Tibial nerve (tissue), 4 donors: ENCODE measurements around the gene RHOH. TPM values are rescaled to one million over a fixed set of nuclear protein-coding genes. Genes with fewer than 3 reads are reported as not detected.

Experiments
- DNase-seq, 2 donors: peaks; one replicate each; pipeline ENCODE4 v3.0.0-alpha.2; 2019; ENCODE audit warnings: low spot score in 2 of 2
- H3K27ac ChIP-seq, 4 donors: fragments of 200-600 bp; sonication (generic) in 3 of 4; one replicate each; pipeline ENCODE4 v1.5.1; 2017 to 2019; ENCODE audit warnings: mild to moderate bottlenecking in 1 of 4
- H3K27me3 ChIP-seq, 2 donors: fragments of 200-600 bp; sonication (generic) in 1 of 2; one replicate each; pipeline versions ENCODE4 v1.5.1 to v1.6.0; 2017 to 2019
- H3K36me3 ChIP-seq, 3 donors: fragments of 200-600 bp; sonication (generic); one replicate each; pipeline ENCODE4 v1.5.1; 2018 to 2019
- H3K4me1 ChIP-seq, 4 donors: fragments of 200-600 bp; sonication (generic) in 3 of 4; one replicate each; pipeline ENCODE4 v1.5.1; 2017 to 2019
- H3K4me3 ChIP-seq, 4 donors: fragments of 200-600 bp; sonication (generic) in 3 of 4; one replicate each; pipeline ENCODE4 v1.5.1; 2017 to 2019; ENCODE audit warnings: mild to moderate bottlenecking in 1 of 4, moderate library complexity in 1 of 4
- H3K9me3 ChIP-seq, 4 donors: fragments of 200-600 bp; sonication (generic) in 3 of 4; one replicate each; pipeline ENCODE4 v1.5.1; 2017 to 2019
- CTCF ChIP-seq, 5 experiments: fragments of 200-600 bp in 3 of 5; fragments of 450-650 bp in 2 of 5; sonication (generic) in 3 of 5; IDR thresholded peaks; one replicate each; pipeline ENCODE4 v1.5.1; 2016 to 2019; ENCODE audit warnings: antibody characterized with exemption in 5 of 5, mild to moderate bottlenecking in 3 of 5, moderate library complexity in 2 of 5
- EP300 ChIP-seq, 2 donors: sonication (generic); formaldehyde crosslinking; IDR thresholded peaks; one replicate each; pipeline ENCODE4 v1.6.1; 2017; ENCODE audit warnings: antibody characterized with exemption in 2 of 2, mild to moderate bottlenecking in 1 of 2
- POLR2A ChIP-seq, 2 donors: fragments of 450-650 bp; IDR thresholded peaks; one replicate each; pipeline ENCODE4 v1.6.1; 2017; ENCODE audit warnings: antibody characterized with exemption in 2 of 2, mild to moderate bottlenecking in 2 of 2, moderate library complexity in 2 of 2
- WGBS, 2 donors: methylation state at CpG; one replicate each; pipeline ENCODE4 v1.1.5; 2018; 5-methylcytosine and 5-hydroxymethylcytosine counted together
- total RNA-seq, 4 donors: library from RNA; depleted of rRNA; stranded (reverse); fragments of >200 nt; gene quantifications; one replicate each; pipeline ENCODE4 v1.1.0, GENCODE V29; 2016

RHOH gene
- total RNA-seq, 4 donors from 2014 or later, result 0.30 to 2.2 (median 1.0) TPM

DNA sequence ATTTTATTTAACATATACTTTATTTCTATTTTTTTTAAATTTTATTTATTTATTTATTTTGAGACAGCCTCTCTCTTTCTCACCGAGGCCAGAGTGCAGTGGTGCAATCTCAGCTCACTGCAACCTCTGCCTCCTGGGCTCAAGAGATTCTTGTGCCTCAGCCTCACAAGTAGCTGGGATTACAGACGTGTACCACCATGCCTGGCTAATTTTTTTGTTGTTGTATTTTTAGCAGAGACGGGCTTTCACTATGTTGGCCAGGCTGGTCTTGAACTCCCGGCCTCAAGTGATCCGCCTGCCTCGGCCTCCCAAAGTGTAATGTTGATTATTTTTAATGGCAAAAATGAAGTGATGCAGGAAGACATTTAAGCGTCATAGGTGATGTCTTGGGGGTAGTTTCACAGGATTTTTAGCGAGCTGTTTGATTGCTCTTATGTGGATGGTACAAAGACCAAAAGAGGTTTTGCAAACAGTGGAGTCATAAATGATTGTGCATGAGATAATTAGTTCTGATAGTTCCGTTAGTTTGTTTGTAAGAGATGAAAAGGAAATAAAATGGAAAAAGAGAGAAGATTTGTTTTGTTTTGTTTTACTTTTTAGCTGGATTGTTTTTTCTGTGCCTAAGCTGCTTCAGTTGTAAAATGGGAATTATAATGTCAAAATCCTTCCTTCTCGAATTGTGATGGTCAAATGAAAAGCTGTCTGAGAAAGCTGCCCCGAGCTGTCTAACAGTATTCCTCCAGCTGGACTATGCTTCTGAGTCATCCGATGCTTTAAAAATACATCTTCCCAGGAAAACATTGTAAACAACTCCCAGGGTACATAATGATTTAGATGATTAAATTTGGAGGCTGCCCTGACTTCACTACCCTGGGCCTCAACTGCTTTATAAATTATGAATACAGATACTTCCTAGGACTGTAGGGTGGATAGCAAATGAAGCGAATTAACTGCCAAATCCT is 14.7 kb downstream of the RHOH start:
- Histone ChIP-seq H3K4me1 (peaks cover 0 to 6% (median 0%) of the 10 kb centered on the region in 4 donors), H3K27ac (no peak overlapping the region), H3K36me3 (no peaks in the 10 kb centered on the region), H3K9me3 (no peaks in the 10 kb centered on the region), H3K4me3 (no peak overlapping the region), H3K27me3 (no peaks in the 10 kb centered on the region)
- TF ChIP-seq CTCF (IDR thresholded peaks at IDR 0.05) (no peak), EP300 (IDR thresholded peaks at IDR 0.05) (no peak), POLR2A (IDR thresholded peaks at IDR 0.05) (no peak)
- no peak for DNase-seq
- 83 to 86% methylated on average over 13 of the region's 13 CpGs for WGBS, 2 donors

DNA sequence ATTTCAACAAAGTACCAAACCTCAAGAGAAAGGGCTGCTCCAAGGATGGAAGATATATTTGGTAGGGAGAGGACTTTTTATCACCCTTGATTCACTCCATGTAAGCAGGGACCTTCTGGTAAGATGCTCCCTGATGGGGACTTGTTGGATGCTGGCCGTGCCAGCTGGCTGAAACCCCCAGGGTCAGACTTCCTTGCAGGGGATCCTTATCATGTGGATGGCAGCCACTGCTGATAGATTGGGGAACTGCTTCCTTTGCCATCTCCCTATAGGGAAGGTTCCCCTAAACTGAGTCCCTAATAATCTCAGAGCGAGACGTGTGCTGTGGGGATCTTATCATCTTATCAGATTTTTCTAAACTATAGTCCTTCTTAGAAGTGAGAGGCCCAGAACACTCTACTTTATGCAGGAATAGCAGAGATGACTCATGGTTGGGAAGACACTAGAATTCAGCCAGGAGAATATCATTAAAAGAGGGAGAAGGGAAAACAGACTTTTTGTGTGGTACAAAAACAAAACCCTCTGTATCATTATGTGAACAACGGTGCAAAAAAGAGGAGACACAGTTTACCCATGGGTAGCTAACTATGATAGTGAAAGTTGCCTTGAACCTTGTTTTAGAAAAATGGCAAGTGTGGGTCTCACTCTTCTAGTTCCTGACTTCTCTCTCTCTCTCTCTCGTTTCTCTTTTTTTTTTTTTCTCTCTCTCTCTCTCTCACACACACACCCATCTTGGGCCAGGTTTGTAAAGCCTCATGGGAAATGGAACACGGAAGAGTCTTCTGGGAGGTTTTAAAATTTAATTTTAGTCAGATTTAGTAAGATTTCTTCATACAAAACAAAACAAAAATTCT is 16.1 kb downstream of the RHOH start:
- Histone ChIP-seq H3K27me3 (no peaks in the 10 kb centered on the region), H3K27ac (no peak overlapping the region), H3K9me3 (no peaks in the 10 kb centered on the region), H3K4me1 (peaks cover 0 to 6% (median 0%) of the 10 kb centered on the region in 4 donors), H3K36me3 (no peaks in the 10 kb centered on the region), H3K4me3 (no peak overlapping the region)
- TF ChIP-seq EP300 (IDR thresholded peaks at IDR 0.05) (no peak), POLR2A (IDR thresholded peaks at IDR 0.05) (no peak), CTCF (IDR thresholded peaks at IDR 0.05) (no peak)
- 64 to 65% methylated on average over 6 of the region's 6 CpGs for WGBS, 2 donors
- DNase-seq, result no peak

GRCh38 chr4:40214038-40214437 is 17.2 kb downstream of the RHOH start:
- no peaks in the 10 kb centered on the region for H3K9me3 ChIP-seq
- DNase-seq, result no peak
- no peak overlapping the region for H3K27ac ChIP-seq
- H3K36me3 ChIP-seq, result no peaks in the 10 kb centered on the region
- no peak overlapping the region for H3K4me3 ChIP-seq
- no peak for TF ChIP-seq EP300 (IDR thresholded peaks at IDR 0.05)
- TF ChIP-seq POLR2A (IDR thresholded peaks at IDR 0.05), result no peak
- TF ChIP-seq CTCF (IDR thresholded peaks at IDR 0.05), result no peak
- WGBS, 2 donors, result 94% methylated on average over 7 of the region's 7 CpGs
- H3K27me3 ChIP-seq, result no peaks in the 10 kb centered on the region
- H3K4me1 ChIP-seq, result peaks cover 0 to 6% (median 0%) of the 10 kb centered on the region in 4 donors

DNA sequence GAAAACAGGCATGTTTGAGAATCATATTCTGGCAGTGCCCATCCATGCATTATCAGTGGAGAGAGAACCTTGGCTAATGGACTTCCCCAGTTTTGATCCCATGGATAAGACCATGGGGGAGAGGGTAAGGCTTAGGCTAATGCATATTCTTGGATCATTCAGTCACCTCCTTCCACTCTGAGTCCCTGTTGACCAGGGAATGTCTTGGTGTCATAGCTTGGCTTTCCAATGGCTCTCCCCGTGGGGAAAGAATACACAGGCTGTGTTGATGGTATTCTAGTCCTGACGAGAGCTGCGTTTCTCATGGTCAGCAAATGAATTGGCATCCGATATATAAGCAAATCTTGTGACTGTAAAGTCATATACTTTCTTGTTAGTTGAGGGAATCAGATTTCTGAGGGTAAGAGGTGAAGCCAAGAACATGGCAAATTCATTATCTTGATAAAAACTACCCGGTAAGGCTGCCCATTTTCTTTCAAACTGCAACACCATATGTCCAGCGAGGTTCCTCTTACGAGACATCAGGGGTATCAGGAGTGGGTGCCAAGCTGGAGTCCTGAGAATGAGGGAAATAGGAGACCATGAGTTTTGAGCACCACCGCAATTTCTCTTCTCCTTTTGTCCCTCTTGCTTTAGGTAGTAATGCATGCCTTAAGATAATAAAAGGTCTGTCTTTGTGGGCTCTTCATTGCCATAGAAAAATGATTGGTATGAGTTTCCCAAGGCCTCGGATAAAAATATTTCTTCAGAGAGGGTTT is 18.0 kb downstream of the RHOH start:
- Histone ChIP-seq H3K9me3 (no peaks in the 10 kb centered on the region), H3K27ac (no peak overlapping the region), H3K27me3 (no peaks in the 10 kb centered on the region), H3K4me1 (peaks cover 0 to 6% (median 0%) of the 10 kb centered on the region in 4 donors), H3K36me3 (no peaks in the 10 kb centered on the region), H3K4me3 (no peak overlapping the region)
- DNase-seq, result no peak
- 86 to 91% methylated on average over 9 of the region's 9 CpGs for WGBS, 2 donors
- TF ChIP-seq CTCF (IDR thresholded peaks at IDR 0.05), result no peak
- TF ChIP-seq POLR2A (IDR thresholded peaks at IDR 0.05), result no peak
- no peak for TF ChIP-seq EP300 (IDR thresholded peaks at IDR 0.05)
